HepG2 (cell line): ENCODE measurements around the gene MRPL39. TPM values are rescaled to one million over a fixed set of nuclear protein-coding genes. Genes with fewer than 3 reads are reported as not detected.

Experiments
- AGO1 ChIP-seq: fragments of 200-400 bp; formaldehyde crosslinking; IDR thresholded peaks from 2 replicates; pipeline ENCODE4 v1.6.1; 2017; ENCODE audit warnings: mild to moderate bottlenecking, low read depth, low read length, moderate library complexity; ENCODE audit not compliant: poor library complexity, severe bottlenecking
- ATF1 ChIP-seq: IDR thresholded peaks from 2 replicates; pipeline ENCODE4 v1.6.1; 2016; ENCODE audit warnings: mild to moderate bottlenecking, control low read depth
- ATF7-NPFF ChIP-seq: sonication (generic); formaldehyde crosslinking; IDR thresholded peaks from 2 replicates; pipeline ENCODE4 v1.8.1; 2023; ENCODE audit warnings: mild to moderate bottlenecking, low read depth, missing genetic modification reagents, moderate library complexity
- ATM ChIP-seq: fragments of 450-650 bp; IDR thresholded peaks from 2 replicates; pipeline ENCODE4 v1.7.1; 2017; ENCODE audit warnings: mild to moderate bottlenecking, borderline replicate concordance
- ESRRA ChIP-seq: sonication (generic); formaldehyde crosslinking; IDR thresholded peaks from 2 replicates; pipeline ENCODE4 v1.5.1; 2020; ENCODE audit warnings: mild to moderate bottlenecking, low read depth, missing genetic modification reagents
- NCOA2 ChIP-seq: sonication (generic); formaldehyde crosslinking; IDR thresholded peaks from 2 replicates; pipeline ENCODE4 v1.8.0; 2022; ENCODE audit warnings: inconsistent platforms
- SOX13 ChIP-seq, 3 experiments: fragments of 450-650 bp in 1 of 3; sonication (generic) in 1 of 3; formaldehyde crosslinking in 1 of 3; IDR thresholded peaks in 2 of 3; conservative IDR thresholded peaks in 1 of 3; 2 replicates each; pipeline versions ENCODE4 v1.5.0 to v1.6.1; 2016 to 2020; ENCODE audit warnings: antibody characterized with exemption in 1 of 3, mild to moderate bottlenecking in 1 of 3, missing compliant biosample characterization in 1 of 3, missing genetic modification reagents in 1 of 3, moderate library complexity in 1 of 3
- SRY ChIP-seq: sonication (generic); formaldehyde crosslinking; IDR thresholded peaks from 2 replicates; pipeline ENCODE4 v1.8.0; 2022; ENCODE audit warnings: mild to moderate bottlenecking, missing genetic modification reagents
- TCF7L2 ChIP-seq: IDR thresholded peaks from 2 replicates; pipeline ENCODE4 v1.6.1; 2011; ENCODE audit warnings: mild to moderate bottlenecking, low read depth, low read length, moderate library complexity
- ZBTB42 ChIP-seq: sonication (generic); formaldehyde crosslinking; IDR thresholded peaks from 2 replicates; pipeline ENCODE4 v1.5.0; 2020; ENCODE audit warnings: mild to moderate bottlenecking, missing genetic modification reagents
- ZFP82 ChIP-seq: sonication (generic); formaldehyde crosslinking; IDR thresholded peaks from 2 replicates; pipeline ENCODE4 v1.5.1; 2020; ENCODE audit warnings: mild to moderate bottlenecking, missing genetic modification reagents, borderline replicate concordance
- ZNF562 ChIP-seq: sonication (generic); formaldehyde crosslinking; IDR thresholded peaks from 2 replicates; pipeline ENCODE4 v1.8.0; 2022; ENCODE audit warnings: missing genetic modification reagents, borderline replicate concordance
- ZNF615 ChIP-seq: sonication (generic); formaldehyde crosslinking; IDR thresholded peaks from 2 replicates; pipeline ENCODE4 v1.5.0; 2020; ENCODE audit warnings: mild to moderate bottlenecking, missing genetic modification reagents, borderline replicate concordance
- ZNF720 ChIP-seq: sonication (generic); formaldehyde crosslinking; IDR thresholded peaks from 2 replicates; pipeline ENCODE4 v1.4.0; 2020; ENCODE audit warnings: missing genetic modification reagents
- ZNF891 ChIP-seq: sonication (generic); formaldehyde crosslinking; IDR thresholded peaks from 2 replicates; pipeline ENCODE4 v1.5.0; 2020; ENCODE audit warnings: mild to moderate bottlenecking, missing genetic modification reagents
- polyA plus RNA-seq, 8 experiments: library from polyadenylated mRNA; depleted of rRNA in 3 of 8; stranded (reverse) in 7 of 8; unstranded in 1 of 8; fragments of >200 nt; fragmentation: Illumina TruSeq in 4 of 8; extraction: Trizol in 4 of 8; gene quantifications; 2 replicates each; pipeline versions ENCODE4 v1.2.1 to v1.2.3, GENCODE V29; 2011 to 2016; ENCODE audit warnings: low read depth in 4 of 8, missing spikeins in 1 of 8, mixed read lengths in 1 of 8; ENCODE audit not compliant: insufficient read depth in 1 of 8
- total RNA-seq, 5 experiments: library from RNA; depleted of rRNA; stranded (reverse); fragments of >200 nt; fragmentation: Illumina TruSeq; extraction: Trizol; gene quantifications; 2 replicates each; pipeline ENCODE4 v1.2.3, GENCODE V29; 2016; ENCODE audit warnings: low read depth in 1 of 5
- TF ChIP-seq, protein P1 (sequence below): sonication (generic); formaldehyde crosslinking; IDR thresholded peaks from 2 replicates; pipeline ENCODE4 v1.8.0; 2022; ENCODE audit warnings: missing genetic modification reagents, mild to moderate bottlenecking, borderline replicate concordance
- TF ChIP-seq, protein P2 (sequence below): IDR thresholded peaks from 2 replicates; pipeline ENCODE4 v1.6.1; 2016; ENCODE audit warnings: mild to moderate bottlenecking
- TF ChIP-seq, protein P3 (sequence below): sonication (generic); formaldehyde crosslinking; IDR thresholded peaks from 2 replicates; pipeline ENCODE4 v1.5.1; 2020; ENCODE audit warnings: mild to moderate bottlenecking, missing genetic modification reagents, moderate library complexity
- TF ChIP-seq, protein P4 (sequence below): sonication (generic); formaldehyde crosslinking; IDR thresholded peaks from 2 replicates; pipeline ENCODE4 v1.8.1; 2022; ENCODE audit warnings: low read depth, mild to moderate bottlenecking, missing genetic modification reagents
- TF ChIP-seq, protein P5 (sequence below): fragments of 450-650 bp; IDR thresholded peaks from 2 replicates; pipeline ENCODE4 v1.6.1; 2017

MRPL39 gene
- total and polyA plus RNA-seq, 2 of the 13 experiments (the other 11 are each of a cell fraction or from before 2014, with no cell fraction given): 29.1 to 91.2 TPM

DNA sequence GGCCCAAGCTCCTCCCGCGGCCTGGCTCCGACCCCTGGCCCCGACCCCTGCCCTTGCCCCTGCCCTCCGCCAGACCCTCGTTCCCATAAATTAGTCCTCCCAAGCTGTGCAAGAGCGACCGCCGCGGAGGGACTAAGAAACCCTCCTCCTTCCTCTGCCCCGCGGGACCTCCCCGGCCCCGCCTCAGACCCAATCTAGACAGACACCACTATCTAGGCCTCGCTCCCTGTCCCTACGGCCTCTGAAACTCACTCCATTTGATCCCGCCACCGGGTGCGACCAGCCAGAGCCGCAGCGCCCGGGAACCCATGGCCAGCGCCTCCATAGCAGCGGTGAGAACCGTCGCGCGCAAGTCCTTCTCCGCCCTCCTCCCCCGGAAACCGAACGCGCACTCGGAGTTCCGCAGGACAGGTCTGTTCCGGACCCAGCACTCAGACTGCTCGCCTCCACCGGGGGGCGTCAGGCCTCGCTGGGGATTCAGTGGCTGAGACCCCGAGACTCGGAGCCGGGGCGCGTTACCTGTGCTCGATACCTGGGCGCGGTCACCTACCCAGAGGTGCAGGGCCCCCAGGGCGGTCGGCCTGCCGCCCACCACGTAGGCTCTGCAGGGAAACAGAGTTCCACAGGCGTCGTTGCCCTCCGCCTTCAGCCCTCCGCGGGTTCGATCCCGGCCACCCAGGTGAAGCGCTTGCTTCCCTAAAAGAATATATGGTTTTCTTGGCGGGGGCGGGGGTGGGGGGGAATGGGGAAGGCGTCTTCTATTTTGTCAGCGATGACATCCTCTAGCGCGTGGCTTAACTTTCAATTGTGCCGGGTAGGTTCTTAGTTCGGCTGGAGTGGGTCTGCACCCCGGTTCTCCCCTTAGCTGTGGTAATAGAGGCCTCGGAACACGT, at the start of gene MRPL39 (continued):
- TF ChIP-seq, protein P1, sequence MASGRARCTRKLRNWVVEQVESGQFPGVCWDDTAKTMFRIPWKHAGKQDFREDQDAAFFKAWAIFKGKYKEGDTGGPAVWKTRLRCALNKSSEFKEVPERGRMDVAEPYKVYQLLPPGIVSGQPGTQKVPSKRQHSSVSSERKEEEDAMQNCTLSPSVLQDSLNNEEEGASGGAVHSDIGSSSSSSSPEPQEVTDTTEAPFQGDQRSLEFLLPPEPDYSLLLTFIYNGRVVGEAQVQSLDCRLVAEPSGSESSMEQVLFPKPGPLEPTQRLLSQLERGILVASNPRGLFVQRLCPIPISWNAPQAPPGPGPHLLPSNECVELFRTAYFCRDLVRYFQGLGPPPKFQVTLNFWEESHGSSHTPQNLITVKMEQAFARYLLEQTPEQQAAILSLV: peak; percentile 94
- TF ChIP-seq ATF1 (CRISPR knock-in tag) (no peak), NCOA2 (CRISPR knock-in tag) (peak; percentile 65), ZNF615 (no peak), ZNF891 (CRISPR knock-in tag) (no peak), ZNF720 (CRISPR knock-in tag) (peak; percentile 82; the same call in 1 of the 2 replicates), ATM (no peak), AGO1 (peak; percentile 64), ATF7-NPFF (peak; percentile 74; the same call in 1 of the 2 replicates), SOX13 (IDR thresholded peaks at IDR 0.05) (no peak), SOX13 (CRISPR knock-in tag; conservative IDR thresholded peaks at IDR 0.05 in 1 of 2, IDR thresholded peaks at IDR 0.05 in 1 of 2) (peak in 1 of 2 experiments; percentile 34; a peak in 1 of 4 replicates), ESRRA (CRISPR knock-in tag) (peak; percentile 71; the same call in 1 of the 2 replicates), ZNF562 (no peak), ZBTB42 (CRISPR knock-in tag) (no peak), TCF7L2 (no peak), SRY (CRISPR knock-in tag) (peak; percentile 86; the same call in 1 of the 2 replicates), ZFP82 (CRISPR knock-in tag) (peak; percentile 59; the same call in 1 of the 2 replicates)
- TF ChIP-seq, protein P2, sequence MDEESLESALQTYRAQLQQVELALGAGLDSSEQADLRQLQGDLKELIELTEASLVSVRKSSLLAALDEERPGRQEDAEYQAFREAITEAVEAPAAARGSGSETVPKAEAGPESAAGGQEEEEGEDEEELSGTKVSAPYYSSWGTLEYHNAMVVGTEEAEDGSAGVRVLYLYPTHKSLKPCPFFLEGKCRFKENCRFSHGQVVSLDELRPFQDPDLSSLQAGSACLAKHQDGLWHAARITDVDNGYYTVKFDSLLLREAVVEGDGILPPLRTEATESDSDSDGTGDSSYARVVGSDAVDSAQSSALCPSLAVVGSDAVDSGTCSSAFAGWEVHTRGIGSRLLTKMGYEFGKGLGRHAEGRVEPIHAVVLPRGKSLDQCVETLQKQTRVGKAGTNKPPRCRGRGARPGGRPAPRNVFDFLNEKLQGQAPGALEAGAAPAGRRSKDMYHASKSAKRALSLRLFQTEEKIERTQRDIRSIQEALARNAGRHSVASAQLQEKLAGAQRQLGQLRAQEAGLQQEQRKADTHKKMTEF (CRISPR knock-in tag): peak; percentile 75; the same call in 1 of the 2 replicates
- TF ChIP-seq, protein P3, sequence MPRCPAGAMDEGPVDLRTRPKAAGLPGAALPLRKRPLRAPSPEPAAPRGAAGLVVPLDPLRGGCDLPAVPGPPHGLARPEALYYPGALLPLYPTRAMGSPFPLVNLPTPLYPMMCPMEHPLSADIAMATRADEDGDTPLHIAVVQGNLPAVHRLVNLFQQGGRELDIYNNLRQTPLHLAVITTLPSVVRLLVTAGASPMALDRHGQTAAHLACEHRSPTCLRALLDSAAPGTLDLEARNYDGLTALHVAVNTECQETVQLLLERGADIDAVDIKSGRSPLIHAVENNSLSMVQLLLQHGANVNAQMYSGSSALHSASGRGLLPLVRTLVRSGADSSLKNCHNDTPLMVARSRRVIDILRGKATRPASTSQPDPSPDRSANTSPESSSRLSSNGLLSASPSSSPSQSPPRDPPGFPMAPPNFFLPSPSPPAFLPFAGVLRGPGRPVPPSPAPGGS (CRISPR knock-in tag): peak; percentile 69; the same call in 1 of the 2 replicates
- TF ChIP-seq, protein P4, sequence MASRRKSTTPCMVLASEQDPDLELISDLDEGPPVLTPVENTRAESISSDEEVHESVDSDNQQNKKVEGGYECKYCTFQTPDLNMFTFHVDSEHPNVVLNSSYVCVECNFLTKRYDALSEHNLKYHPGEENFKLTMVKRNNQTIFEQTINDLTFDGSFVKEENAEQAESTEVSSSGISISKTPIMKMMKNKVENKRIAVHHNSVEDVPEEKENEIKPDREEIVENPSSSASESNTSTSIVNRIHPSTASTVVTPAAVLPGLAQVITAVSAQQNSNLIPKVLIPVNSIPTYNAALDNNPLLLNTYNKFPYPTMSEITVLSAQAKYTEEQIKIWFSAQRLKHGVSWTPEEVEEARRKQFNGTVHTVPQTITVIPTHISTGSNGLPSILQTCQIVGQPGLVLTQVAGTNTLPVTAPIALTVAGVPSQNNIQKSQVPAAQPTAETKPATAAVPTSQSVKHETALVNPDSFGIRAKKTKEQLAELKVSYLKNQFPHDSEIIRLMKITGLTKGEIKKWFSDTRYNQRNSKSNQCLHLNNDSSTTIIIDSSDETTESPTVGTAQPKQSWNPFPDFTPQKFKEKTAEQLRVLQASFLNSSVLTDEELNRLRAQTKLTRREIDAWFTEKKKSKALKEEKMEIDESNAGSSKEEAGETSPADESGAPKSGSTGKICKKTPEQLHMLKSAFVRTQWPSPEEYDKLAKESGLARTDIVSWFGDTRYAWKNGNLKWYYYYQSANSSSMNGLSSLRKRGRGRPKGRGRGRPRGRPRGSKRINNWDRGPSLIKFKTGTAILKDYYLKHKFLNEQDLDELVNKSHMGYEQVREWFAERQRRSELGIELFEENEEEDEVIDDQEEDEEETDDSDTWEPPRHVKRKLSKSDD: peak; percentile 89; the same call in 1 of the 2 replicates
- TF ChIP-seq, protein P5, sequence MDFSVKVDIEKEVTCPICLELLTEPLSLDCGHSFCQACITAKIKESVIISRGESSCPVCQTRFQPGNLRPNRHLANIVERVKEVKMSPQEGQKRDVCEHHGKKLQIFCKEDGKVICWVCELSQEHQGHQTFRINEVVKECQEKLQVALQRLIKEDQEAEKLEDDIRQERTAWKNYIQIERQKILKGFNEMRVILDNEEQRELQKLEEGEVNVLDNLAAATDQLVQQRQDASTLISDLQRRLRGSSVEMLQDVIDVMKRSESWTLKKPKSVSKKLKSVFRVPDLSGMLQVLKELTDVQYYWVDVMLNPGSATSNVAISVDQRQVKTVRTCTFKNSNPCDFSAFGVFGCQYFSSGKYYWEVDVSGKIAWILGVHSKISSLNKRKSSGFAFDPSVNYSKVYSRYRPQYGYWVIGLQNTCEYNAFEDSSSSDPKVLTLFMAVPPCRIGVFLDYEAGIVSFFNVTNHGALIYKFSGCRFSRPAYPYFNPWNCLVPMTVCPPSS: no peak
